ENCODE data around the gene UBTFL1. TPM values are rescaled to one million over a fixed set of nuclear protein-coding genes. Genes with fewer than 3 reads are reported as not detected.

UBTFL1 gene
- total RNA-seq, 1 experiment from 2014 or later, result not detected

DNA sequence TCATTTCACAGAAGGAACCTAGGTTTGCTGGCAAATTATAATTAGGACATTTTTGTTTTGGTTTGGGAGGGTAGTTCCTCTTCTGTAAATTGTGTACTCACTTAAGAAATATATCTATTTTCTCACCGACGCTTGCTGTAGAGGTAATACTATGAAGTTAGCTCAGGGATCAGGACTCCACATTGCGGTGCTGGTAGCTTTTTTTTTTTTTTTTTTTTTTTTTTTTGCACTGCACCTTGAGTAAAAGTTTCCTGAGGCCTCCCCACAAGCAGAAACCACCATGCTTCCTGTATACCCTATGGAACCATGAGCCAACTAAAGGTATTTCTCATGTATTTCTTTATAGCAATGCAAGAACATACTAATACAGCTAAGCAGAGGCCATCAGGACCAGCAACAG is 14.7 kb downstream of the UBTFL1 start:
- H3K4me1 ChIP-seq (ENCODE audit: insufficient read depth, low read length, poor library complexity, severe bottlenecking), result no peaks in the 10 kb centered on the region
- no peak overlapping the region for H3K27ac ChIP-seq (ENCODE audit: low read depth, low read length, poor library complexity, severe bottlenecking)
- CTCF ChIA-PET, result no interaction called here
- H3K9me3 ChIP-seq (ENCODE audit: low read depth, low read length, poor library complexity, severe bottlenecking), result no peaks in the 10 kb centered on the region
- POLR2A ChIA-PET (ENCODE audit: low non-redundant PET), result no interaction called here
- H3K36me3 ChIP-seq (ENCODE audit: insufficient read depth, low read length, poor library complexity, severe bottlenecking), result no peaks in the 10 kb centered on the region
- intact Hi-C loops (cut with micrococcal nuclease; ENCODE audit: unreplicated experiment), result no loop called here
- no peak overlapping the region for H3K4me3 ChIP-seq (ENCODE audit: low read depth, low read length, poor library complexity, severe bottlenecking)
- BruUV-seq (replicated peaks), result no TSS peak
- H3K27me3 ChIP-seq (replicated peaks; ENCODE audit: insufficient read depth, low read depth, low read length, poor library complexity), result no peaks in the 10 kb centered on the region
- no peak for TF ChIP-seq EZH2 (IDR thresholded peaks at IDR 0.05; ENCODE audit: borderline replicate concordance, low read depth, low read length, poor library complexity, severe bottlenecking)
- no peak for DNase-seq (ENCODE audit: low spot score)

DNA sequence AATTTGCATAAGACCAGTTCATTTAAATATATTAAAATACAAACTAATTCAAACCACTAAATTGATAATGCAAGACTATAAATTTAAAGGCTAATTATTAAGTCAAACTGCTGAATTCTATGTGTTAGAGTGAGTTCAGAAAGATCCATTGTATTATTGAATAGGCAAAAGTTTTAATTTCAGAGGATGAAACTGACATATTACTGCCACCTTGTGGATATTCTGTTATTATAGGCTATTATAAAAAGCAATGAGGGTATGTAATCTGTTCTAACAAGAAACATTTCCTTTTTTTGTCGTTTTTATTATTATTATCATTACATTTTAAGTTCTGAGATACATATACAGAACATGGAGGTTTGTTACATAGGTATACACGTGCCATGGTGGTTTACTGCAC is 27.8 kb downstream of the UBTFL1 start:
- Histone ChIP-seq H3K27ac (ENCODE audit: low read depth, low read length, poor library complexity, severe bottlenecking) (no peak overlapping the region), H3K9me3 (ENCODE audit: low read depth, low read length, poor library complexity, severe bottlenecking) (no peaks in the 10 kb centered on the region), H3K4me1 (ENCODE audit: insufficient read depth, low read length, poor library complexity, severe bottlenecking) (no peaks in the 10 kb centered on the region), H3K4me3 (ENCODE audit: low read depth, low read length, poor library complexity, severe bottlenecking) (no peak overlapping the region), H3K27me3 (replicated peaks; ENCODE audit: insufficient read depth, low read depth, low read length, poor library complexity) (no peaks in the 10 kb centered on the region), H3K36me3 (ENCODE audit: insufficient read depth, low read length, poor library complexity, severe bottlenecking) (no peaks in the 10 kb centered on the region)
- intact Hi-C loops (cut with micrococcal nuclease; ENCODE audit: unreplicated experiment), result no loop called here
- POLR2A ChIA-PET (ENCODE audit: low non-redundant PET), result no interaction called here
- CTCF ChIA-PET, result no interaction called here
- no TSS peak for BruUV-seq (replicated peaks)
- DNase-seq (ENCODE audit: low spot score), result peak; percentile 37
- TF ChIP-seq, protein P1, sequence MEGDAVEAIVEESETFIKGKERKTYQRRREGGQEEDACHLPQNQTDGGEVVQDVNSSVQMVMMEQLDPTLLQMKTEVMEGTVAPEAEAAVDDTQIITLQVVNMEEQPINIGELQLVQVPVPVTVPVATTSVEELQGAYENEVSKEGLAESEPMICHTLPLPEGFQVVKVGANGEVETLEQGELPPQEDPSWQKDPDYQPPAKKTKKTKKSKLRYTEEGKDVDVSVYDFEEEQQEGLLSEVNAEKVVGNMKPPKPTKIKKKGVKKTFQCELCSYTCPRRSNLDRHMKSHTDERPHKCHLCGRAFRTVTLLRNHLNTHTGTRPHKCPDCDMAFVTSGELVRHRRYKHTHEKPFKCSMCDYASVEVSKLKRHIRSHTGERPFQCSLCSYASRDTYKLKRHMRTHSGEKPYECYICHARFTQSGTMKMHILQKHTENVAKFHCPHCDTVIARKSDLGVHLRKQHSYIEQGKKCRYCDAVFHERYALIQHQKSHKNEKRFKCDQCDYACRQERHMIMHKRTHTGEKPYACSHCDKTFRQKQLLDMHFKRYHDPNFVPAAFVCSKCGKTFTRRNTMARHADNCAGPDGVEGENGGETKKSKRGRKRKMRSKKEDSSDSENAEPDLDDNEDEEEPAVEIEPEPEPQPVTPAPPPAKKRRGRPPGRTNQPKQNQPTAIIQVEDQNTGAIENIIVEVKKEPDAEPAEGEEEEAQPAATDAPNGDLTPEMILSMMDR (conservative IDR thresholded peaks at IDR 0.05; ENCODE audit: low read depth, low read length), result peak; percentile 61
- TF ChIP-seq EZH2 (IDR thresholded peaks at IDR 0.05; ENCODE audit: borderline replicate concordance, low read depth, low read length, poor library complexity, severe bottlenecking), result no peak

DNA sequence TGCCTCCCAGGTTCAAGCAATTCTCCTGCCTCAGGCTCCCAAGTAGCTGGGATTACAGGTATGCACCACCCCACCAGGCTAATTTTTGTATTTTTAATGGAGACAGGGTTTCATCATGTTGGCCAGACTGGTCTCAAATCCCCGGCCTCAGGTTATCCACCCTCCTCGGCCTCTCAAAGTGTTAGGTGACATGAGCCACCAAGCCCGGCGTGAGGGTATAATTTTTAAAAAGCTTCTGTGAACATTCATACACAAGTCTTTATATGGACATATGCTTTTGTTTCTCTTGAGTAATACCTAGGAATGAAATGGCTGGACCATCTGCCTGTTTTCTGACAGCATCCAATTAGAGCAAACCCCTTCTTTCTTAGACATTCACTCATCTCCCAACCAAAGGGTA is 34.4 kb downstream of the UBTFL1 start:
- CTCF ChIA-PET, result no interaction called here
- no peaks in the 10 kb centered on the region for H3K9me3 ChIP-seq (ENCODE audit: low read depth, low read length, poor library complexity, severe bottlenecking)
- POLR2A ChIA-PET (ENCODE audit: low non-redundant PET), result no interaction called here
- no TSS peak for BruUV-seq (replicated peaks)
- no peak for DNase-seq (ENCODE audit: low spot score)
- H3K27me3 ChIP-seq (replicated peaks; ENCODE audit: insufficient read depth, low read depth, low read length, poor library complexity), result no peaks in the 10 kb centered on the region
- H3K4me3 ChIP-seq (ENCODE audit: low read depth, low read length, poor library complexity, severe bottlenecking), result no peak overlapping the region
- no peaks in the 10 kb centered on the region for H3K36me3 ChIP-seq (ENCODE audit: insufficient read depth, low read length, poor library complexity, severe bottlenecking)
- no peak for TF ChIP-seq EZH2 (IDR thresholded peaks at IDR 0.05; ENCODE audit: borderline replicate concordance, low read depth, low read length, poor library complexity, severe bottlenecking)
- TF ChIP-seq, protein P1 (conservative IDR thresholded peaks at IDR 0.05; ENCODE audit: low read depth, low read length), result no peak
- intact Hi-C loops (cut with micrococcal nuclease; ENCODE audit: unreplicated experiment), result no loop called here
- H3K4me1 ChIP-seq (ENCODE audit: insufficient read depth, low read length, poor library complexity, severe bottlenecking), result no peaks in the 10 kb centered on the region
- no peak overlapping the region for H3K27ac ChIP-seq (ENCODE audit: low read depth, low read length, poor library complexity, severe bottlenecking)

DNA sequence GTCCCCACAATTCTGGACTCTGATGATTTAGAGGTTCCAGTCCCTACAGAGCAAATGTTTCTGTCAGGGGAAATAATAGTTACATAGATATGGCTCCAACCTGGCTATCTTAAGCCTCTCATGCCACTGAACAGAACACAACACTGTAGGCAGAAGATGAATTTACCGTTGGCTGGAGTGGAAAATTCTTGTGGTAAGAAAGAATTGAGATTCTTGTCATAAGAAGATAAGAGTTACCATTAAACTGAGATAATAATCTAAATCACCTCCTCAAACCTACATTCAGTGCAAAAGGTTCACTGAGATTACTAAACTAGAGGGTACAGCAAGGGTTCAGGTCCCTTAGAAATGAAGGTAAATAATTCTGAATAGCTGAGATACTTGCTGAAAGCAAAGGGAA is 38.6 kb downstream of the UBTFL1 start:
- Histone ChIP-seq H3K9me3 (ENCODE audit: low read depth, low read length, poor library complexity, severe bottlenecking) (no peaks in the 10 kb centered on the region), H3K36me3 (ENCODE audit: insufficient read depth, low read length, poor library complexity, severe bottlenecking) (no peaks in the 10 kb centered on the region), H3K4me1 (ENCODE audit: insufficient read depth, low read length, poor library complexity, severe bottlenecking) (no peaks in the 10 kb centered on the region), H3K27ac (ENCODE audit: low read depth, low read length, poor library complexity, severe bottlenecking) (no peak overlapping the region), H3K27me3 (replicated peaks; ENCODE audit: insufficient read depth, low read depth, low read length, poor library complexity) (no peaks in the 10 kb centered on the region), H3K4me3 (ENCODE audit: low read depth, low read length, poor library complexity, severe bottlenecking) (no peak overlapping the region)
- no TSS peak for BruUV-seq (replicated peaks)
- intact Hi-C loops (cut with micrococcal nuclease; ENCODE audit: unreplicated experiment), result no loop called here
- no peak for DNase-seq (ENCODE audit: low spot score)
- TF ChIP-seq, protein P1 (conservative IDR thresholded peaks at IDR 0.05; ENCODE audit: low read depth, low read length), result no peak
- TF ChIP-seq EZH2 (IDR thresholded peaks at IDR 0.05; ENCODE audit: borderline replicate concordance, low read depth, low read length, poor library complexity, severe bottlenecking), result no peak
- ChIA-PET CTCF (no interaction called here), POLR2A (ENCODE audit: low non-redundant PET) (no interaction called here)
